HG03159 (cell line): Measurements from ENCODE around the gene DYNLT4.

Source experiments
- ATAC-seq: cut with Tn5 transposase; IDR thresholded peaks from one replicate; pipeline ENCODE4 v1.9.1; 2021; ENCODE audit warnings: mild to moderate bottlenecking, moderate library complexity; ENCODE audit not compliant: unreplicated experiment

Gene DYNLT4

DNA sequence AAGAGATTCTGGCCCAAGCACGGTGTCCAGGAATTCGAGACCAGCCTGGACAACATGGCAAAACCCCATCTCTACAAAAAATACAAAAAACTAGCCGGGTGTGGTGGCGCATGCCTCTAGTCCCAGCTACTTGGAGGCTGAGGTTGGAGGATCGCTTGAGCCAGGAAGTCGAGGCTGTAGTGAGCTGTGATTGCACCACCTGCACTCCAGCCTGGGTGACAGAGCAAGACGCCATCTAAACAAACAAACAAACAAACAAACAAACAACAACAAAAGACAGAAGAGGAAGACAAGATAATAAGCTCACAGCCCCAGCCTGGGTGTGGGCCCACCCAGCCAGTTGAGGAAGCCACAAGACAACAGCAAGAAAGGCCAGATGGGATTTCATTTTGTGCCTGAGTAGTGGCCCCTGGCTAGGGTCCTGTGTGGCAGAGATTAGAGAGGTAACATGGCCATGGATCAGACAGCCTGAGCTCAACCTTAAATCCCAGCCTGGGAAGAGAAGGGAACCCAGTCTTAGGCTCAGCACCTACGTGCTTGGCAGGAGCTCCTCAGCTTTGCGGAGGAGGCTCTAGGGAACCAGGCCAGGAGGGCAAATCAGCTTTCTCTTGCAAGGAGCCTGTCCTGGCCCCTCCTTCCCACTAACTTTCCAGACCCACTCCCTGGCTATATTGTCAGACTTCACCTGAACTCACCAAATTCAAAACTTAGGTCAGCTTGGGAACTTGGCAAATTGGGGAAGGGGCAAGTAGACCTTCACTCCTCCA lies 14.2 kb downstream of the DYNLT4 start:
- no peak for ATAC-seq

DNA sequence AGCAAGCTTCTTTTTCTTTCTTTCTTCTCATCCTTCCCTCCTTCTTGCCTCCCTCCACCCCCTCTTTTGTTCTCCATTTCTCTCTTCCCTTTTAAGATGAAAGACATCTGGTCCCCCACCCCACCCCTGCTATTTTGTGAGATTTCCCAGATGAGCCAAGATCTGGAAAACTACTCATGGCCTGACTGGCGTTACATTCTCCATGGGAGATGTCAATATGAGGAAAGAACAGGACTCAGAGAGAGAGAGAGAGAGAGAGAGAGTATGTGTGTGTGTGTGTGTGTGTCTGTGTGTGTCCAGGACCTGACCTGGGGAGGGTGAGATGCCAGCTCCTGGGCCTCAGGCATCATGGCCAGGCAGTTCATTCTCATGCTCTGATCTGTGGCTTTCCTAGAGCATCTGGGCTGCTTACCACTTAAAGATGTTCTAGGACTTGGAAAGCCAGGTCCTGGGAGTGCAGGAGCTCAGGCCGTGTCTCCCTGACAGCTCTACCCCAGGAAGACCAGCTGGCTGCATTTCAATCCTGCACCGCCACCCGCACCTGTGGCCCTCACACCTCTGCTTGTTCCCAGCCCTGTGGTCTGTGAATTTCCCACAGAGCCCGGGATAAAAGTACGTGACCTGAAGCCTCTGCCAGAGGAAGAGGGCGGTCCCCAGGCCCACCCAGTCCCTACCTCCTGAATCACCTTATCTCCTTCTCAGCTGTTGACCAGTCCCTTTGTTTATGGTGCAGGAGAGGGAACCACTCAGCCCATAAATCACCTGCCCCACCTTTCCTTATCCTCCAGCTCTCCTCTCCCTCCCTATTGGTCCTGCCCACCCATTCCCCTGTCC lies 16.0 kb downstream of the DYNLT4 start:
- ATAC-seq, result no peak

DNA sequence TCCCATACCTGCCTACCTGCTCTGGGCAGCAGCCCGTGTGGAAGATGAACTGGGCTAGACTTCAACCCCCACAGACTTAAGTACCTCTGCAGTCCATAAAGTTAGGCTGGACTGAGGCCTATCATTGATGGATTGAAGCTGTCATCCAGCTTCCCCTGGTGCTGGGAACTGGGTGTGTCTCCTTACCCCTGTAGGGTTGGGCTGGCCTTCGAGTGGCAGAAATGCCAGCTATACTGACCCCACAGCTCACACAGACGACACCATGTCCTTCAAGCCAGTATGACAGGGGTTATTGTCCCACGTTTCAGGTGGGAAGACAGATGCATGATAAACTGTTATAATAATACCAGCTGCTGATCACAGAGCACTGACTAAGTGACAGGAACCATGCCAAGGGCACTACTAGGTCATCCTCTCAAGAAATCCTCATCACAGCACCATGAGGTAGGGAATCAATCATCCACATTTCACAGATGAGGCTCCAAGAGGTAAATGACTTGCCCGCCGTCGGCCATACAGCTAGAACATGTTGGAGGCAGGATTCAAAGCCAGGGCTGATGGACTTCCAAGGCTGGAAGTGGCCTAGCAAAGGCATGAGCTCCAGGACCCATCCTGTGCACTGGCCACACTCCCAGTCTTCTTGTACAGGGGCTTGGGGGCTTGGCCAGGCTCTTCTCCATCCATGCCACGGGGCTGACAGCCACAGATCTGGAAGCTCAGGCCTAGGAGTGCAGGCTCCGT lies 18.9 kb downstream of the DYNLT4 start, which contains the start of gene BEST4:
BEST4 (minus strand) TSS at position 51 of the 741 bp plus-strand sequence. CDS start 465 bp downstream, outside the sequence.
- no peak for ATAC-seq

DNA sequence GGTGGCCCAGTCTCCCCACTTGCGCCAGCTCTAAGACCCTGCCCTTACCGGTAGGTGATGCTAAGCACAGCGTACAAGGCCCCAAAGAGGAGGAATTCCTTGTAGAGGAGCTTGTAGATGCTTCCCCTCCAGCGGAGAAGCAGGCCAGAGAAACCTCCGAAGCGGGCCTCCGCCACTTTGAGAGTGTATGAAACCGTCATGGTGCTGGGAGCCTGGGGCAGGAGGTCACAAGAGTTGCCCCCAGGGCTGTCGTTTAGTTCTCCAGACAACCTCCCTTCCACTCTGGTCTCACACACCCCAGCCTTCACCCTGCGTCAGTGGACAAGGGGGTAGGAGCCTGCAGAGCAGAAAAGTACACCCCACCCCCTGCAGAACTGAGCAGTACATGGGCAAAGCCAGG lies 19.6 kb downstream of the DYNLT4 start:
- no peak for ATAC-seq

DNA sequence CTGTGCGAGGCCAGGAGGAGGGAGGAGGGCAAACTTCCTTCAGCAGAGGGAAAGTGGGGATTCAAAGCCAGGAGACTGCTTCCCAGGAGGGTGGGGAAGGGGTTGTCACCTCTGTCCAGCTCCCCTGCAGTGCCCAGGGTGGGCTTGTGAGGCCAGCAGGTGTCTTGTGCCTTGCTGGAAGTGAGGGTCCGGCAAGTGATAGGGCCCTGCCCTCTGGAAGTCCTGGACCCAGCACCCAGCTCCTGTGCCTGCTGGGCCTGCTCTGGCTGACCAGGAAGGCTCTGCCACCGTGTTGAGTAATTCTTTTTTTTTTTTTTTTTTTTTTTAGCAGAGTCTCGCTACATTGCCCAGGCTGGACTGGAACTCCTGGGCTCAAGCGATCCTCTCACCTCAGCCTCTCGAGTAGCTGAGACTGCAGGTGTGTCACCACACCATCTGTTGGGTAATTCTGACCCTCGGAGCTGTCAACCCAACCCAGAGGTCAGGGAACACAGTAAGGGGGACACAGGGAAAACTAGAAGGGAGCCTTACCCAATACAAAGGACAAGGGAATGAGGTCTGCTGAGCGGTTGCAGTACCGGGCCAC lies 20.2 kb downstream of the DYNLT4 start:
- no peak for ATAC-seq

DNA sequence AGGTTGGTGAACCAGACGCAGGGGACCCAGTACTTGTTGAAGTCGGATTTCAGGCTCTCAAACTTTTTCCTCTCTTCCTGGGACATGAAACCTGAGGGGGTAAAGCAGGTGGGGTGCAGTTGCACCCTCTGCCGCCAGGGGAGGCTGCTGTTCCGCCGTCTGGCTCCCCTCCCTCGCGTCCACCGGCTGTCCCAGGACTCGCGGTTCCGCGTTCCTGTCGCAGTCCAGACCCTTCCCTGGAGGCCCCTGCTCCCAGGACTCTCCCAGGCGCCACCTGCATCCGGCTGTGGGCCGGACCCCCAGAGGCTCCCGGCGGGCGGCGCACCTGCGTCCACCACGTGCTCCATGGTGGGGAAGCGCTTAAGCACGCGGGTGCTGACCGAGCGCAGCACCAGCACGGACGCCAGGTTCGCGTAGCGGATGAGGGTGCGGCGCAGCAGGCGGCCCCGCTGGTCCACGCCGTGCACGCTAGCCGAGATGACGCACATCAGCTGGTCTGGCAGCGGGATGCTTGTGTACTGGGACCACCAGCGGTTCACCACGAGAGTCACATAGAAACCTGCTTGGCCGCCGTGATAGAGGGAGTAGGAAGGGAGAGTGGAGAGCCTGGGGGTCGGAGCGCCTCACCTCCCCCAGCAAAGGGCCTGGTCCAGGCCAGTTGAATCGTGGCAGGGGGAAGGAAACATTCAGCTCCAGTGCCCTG lies 20.9 kb downstream of the DYNLT4 start:
- ATAC-seq, result peak; percentile 51

DNA sequence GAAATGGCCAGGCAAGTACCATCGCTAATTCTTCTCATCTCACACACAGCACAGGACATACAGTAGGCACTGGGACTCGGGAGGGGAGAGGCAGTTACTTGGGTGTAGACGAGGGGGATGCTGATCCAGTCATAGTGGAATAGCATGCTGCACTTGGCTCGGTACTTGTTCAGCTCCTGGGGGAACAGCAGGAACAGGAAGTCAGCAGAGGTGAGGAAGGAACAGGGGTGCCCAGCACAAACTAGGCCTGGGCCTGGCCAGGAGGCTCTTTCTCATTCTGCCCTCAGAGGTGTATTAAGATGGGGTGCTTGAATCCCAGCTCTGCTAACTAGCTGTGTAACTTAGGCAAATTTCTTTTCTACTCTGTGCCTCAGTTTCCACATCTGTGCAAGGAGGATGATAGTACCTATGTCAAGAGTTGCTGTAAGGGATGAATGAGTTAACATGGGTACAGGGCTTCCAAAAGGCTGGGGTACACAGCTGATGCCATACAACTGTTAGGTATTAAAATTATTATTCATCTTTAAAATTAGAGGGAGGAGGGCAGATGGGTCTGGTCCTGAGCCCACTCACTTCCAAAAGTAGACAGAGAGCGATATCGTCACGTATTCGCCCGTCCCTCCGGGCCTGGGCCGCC lies 21.5 kb downstream of the DYNLT4 start:
- ATAC-seq, result no peak

DNA sequence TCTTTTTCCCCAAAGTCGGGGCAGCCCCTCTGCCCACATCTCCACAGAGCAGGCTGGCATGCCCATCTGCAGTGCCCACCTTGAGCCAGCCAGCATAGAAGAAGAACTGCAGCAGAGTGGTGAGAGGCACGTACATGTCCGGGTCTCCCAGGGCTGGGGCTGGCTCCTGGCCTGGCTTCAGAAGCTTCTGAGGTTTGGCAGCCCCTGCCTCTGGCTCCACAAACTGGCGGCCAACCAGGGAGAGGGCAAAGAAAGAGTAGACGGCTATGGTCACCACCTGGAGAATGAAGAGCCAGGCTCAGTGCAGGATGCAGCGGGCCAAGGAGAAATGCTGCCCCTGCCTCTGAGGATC lies 22.1 kb downstream of the DYNLT4 start:
- no peak for ATAC-seq

DNA sequence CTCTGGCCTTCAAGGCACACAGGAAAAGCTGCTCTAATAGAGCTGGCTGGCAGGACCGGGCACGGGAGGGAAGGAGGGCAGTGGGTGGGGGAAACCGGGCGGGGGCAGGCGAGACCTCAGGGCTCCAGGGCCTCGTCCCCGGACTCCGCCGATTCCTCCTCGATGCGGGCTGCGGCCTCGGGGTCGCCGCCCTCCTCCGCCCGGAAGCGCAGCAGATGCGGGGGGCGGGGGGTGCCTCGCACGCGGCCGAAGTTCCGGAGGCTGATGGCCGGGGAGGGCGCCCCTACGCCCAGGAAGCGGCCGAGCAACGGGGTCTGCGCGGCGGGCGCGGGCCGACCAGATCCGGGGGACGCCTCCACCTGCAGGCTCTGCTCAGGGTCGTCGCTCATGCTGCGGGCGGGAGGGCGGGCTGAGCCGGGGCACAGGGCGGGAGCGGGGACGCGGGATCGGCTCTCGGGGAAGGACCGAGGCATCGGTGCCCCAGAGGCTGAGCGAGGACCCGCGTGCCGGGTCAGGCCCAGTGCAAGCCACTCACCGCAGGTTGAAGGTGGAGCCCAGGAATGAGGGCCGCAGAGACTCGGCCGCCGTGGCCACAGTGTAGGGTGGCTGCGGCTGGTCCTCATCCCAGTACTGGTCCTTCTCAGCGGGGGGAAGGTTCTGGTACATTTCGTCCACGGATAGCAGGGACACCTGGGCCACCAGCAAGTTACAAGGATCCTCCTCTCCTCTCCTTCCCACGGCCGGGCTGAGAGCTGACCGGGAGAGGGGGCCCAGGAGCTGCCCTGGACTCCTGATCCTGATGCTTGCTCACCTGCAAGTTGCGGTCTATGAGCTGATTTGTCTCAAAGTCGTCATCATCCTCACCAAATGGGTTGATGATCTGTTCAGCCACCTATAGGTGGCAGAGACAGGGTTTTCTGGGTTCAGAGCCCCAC lies 22.8 kb downstream of the DYNLT4 start:
- ATAC-seq, result no peak

DNA sequence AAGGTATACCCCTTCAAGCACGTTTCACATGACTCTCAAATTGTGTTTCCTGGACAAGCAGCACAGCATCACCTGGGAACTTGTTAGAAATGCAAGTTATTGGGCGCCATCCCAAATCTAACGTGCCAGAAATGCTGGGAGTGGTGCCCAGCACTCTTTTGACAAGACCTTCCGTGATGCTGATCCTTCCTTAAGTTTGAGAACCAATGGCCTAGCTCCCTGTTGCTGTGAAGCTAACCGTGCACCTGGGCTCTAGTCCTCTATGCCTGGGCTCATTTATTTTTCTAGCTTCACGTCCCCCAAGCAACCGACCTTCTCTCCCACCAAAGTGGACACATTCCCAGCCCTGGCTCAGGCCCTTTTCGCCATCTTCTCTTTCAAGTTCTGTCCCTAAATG lies 23.5 kb downstream of the DYNLT4 start:
- no peak for ATAC-seq

DNA sequence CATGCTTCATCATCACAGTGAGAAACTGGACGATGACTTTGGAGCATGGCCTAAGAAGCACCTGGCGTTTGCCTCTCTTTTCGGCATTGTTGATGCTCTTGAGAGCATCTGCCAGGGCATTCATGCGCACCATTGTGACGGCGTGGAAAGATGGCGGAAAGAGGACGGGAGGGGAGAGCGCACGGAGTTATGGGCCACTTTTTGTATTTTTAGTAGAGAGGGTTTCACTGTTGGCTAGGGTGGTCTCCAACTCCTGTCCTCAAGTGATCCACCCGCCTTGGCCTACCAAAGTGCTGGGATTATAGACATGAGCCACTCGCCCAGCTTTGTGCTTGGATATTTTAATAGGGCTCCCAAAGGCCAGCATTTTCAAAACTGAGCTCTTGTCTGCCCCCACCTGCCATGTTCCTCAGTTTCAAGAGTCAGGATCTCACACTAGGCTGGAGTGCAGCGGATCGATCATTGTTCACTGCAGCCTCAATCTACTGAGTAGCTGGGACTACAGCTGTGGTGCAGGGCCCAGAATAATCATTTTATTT lies 26.5 kb downstream of the DYNLT4 start:
- ATAC-seq, result no peak

DNA sequence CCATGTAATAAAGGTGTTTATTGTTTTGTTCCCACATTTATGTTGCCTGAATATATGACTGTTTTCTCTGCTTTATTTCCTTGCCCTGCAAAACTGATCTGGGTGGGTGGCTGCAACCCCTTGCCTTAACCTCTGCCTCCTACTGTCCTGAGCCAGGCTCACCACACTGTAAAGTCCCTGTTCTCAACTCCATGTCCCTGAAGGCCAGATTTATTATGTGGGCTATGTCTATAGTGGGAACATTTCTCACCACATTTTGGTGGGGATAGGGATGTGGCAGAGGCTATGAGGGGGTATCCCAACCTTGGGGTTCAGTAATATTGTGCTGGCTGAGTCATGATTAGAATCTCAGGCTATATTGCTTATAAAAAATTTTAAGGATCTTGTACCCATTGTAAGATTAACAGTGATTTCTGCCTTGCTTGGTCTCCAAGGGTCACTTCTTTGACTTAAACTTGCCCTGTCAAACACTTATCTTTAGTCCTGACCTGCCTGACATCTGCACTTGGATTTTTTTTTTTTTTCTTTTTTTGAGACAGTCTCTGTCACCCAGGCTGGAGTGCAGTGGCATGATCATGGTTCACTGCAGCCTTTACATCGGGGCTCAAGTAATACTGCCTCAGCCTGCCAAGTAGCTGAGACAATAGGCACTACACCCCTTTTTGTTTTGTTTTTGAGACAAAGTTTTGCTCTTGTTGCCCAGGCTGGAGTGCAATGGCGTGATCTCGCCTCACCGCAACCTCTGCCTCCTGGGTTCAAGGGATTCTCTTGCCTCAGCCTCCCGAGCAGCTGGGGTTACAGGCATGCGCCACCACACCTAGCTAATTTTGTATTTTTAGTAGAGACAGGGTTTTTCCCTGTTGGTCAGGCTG lies 28.2 kb downstream of the DYNLT4 start:
- no peak for ATAC-seq

DNA sequence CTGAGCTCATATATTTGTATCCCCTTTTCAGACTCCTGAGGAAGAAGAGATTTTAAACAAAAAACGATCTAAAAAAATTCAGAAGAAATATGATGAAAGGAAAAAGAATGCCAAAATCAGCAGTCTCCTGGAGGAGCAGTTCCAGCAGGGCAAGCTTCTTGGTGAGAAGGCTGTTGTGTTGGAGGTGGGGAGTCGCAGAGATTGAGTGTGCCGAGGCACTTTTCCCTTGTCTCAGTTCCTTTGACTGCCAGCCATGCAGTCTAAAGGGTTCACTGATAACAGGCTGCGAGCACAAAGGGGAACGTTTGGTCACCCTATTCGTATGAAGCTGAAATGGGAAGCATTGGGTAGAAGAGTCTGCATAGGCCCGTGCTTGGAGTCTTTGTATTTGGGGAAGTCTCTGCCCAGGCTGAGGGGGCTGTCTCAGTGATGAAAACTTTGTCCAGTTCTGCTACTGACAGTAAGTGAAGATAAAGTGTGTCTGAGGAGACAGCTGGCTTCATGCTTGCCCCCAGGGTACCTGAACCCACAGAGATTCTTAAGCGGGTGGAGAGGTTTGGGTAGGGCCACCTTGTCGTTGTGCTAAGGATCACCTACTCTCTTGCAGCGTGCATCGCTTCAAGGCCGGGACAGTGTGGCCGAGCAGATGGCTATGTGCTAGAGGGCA lies 29.0 kb downstream of the DYNLT4 start:
- ATAC-seq, result no peak

DNA sequence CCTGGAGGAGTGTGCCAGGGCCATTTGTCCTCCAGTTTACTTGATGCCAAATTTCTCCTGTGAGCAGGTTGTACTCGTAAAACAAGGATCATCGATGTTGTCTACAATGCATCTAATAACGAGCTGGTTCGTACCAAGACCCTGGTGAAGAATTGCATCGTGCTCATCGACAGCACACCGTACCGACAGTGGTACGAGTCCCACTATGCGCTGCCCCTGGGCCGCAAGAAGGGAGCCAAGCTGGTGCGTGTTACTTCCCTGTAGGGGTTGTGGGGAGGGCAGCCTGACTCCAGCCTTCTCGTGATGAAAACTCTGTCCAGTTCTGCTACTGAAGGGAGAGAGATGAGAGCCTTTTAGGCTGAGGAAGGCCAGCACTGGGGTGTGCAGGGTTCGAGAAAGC lies 29.6 kb downstream of the DYNLT4 start:
- no peak for ATAC-seq

DNA sequence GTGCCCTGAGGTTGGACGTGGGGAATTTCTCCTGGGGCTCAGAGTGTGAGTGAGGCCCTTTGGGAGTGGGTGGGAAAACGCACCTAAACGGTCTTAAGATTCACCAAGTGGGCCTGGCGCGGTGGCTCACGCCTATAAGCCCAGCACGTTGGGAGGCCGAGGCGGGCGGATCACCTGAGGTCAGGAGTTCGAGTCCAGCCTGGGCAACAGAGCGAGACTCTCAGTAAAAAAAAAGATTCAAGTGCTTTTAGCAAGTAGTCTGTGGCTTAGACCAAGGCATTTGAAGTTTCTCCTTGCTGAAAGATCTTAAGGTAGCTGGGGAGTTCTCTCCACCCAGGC lies 30.5 kb downstream of the DYNLT4 start:
- ATAC-seq, result no peak

DNA sequence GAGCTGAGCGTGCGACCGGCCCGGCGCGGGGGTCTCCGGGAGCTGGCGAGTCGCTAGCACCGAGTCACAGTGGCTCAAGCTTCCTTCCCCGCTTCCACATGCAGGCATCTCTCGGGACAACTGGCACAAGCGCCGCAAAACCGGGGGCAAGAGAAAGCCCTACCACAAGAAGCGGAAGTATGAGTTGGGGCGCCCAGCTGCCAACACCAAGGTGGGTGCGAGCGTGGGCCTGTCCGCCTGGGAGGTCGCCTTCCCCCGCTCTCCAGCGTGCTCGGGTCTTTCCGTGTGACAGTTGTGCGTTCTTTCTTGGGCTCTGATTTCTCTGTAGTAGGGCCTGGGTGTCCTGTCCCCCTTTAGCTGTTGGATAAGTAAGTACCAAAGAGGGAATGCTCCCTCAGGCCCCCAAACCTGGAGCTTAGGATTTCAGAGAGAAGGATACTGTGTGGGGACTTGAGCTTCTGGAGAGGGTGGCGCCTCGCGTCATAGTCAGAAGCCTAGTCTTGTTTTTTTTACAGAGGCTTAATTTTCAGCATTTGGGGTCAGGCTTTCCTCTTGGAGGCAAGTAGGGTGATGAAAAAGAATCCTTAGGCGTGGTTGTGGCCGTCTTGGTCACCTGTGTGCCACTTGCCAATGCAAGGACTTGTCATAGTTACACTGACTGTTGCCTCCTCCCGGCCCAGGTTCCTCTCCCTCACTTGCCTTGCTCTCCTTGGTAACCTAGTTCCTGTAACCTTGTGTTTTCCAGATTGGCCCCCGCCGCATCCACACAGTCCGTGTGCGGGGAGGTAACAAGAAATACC lies 31.0 kb downstream of the DYNLT4 start:
- peak; percentile 27 for ATAC-seq
